ENCODE measurements around the gene SLC18B1. TPM values are rescaled to one million over a fixed set of nuclear protein-coding genes. Genes with fewer than 3 reads are reported as not detected.

Gene SLC18B1
- 7.7 and 11.2 TPM in 2 replicates for total RNA-seq

DNA sequence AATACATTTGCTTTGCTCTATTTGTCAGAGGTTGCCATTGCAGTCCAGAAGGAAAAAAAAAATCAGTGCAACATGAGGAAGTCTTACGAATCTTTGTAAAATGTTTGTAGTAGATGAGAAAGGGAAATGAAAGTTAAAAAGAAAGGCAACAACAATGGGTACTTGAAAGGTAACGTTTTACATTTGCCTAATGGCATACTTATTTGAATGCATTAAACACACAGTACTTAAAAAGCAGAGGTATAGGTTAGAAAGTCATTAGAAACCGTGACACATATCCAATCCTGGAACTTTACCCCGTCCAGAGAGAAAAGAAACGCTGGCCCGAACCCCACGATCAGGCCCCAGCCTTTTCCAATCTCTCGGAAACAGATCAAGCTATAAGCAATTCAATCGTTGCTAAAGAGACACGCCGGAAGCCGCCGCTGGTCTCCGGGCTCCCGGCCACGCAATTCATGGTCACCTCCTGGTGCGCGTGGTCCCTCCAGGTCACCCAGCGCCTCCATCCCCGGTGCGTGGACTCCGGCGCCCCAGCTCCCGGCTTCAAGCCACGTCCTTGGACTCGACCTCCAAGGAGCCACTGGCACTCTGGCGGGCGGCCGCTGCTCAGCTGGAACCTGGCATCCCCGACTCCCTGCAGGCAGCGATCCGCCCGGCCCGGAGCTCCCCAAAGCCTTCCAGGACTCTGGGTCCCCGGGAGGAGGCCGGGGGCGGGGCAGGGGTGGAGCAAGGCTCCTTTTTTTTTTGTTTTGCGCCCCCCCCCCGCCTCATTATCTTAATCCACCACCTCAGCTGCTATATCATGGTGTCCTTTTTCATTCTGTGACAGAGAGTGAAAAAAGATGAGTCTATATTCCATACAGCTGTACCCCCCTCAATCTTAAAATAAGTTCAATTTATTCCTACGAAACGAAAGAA, at the start of gene SLC18B1:
SLC18B1 (minus strand) TSS at position 687 of the 918 bp plus-strand sequence; CDS start at position 506, 181 bp downstream.
- peak; percentile 41 for DNase-seq

DNA sequence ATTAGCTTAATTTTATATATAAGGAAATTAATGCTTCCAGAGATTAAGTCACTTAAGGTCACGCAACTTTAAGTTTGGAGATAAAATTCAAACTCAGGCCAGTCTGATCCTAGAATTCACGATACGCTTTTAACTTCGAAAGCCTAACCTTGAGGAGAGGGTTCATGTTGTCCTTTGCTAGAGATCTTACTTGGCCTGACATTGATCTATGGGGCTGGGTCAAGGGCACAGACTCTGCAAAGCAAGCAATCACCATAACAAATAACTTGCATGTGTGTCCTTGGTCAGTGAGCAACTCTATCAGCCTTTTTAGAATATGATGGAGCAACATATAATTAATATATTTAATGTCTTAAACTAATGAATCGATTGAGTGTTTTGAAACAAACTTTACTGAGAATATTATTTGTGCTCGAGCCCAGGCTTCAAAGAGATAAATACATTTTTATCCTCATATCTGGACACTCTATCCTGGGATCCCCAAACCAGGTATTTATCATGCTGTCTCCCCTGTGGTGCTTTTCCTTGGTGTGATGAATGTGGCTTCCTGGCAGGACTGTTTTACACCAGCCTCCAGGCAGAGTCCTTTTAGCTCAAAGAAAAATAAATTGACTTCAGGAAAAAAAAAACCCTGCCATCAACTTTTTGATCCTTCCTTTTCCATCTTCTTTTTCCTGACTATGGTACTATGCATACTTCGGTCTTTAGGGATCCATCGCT, 45.0 kb upstream of the SLC18B1 start:
- no peak for DNase-seq

DNA sequence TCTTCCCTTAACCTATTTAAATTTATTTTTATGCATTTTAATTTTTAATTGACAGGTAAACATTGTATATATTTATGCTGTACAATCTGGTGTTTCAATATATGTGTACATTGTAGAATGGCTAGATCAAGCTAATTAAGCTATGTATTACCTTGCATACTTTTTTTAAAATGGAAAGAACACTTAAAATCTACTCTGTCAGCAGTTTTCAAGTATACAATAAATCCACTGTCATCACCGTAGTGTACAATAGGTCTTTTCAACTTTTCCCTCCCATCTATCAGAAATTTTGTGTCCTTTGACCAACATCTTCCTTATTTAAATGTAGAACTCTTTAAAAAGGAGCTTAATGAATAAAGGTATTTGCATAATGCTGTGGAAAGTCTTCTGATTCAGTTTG, 43.5 kb upstream of the SLC18B1 start:
- DNase-seq = no peak

DNA sequence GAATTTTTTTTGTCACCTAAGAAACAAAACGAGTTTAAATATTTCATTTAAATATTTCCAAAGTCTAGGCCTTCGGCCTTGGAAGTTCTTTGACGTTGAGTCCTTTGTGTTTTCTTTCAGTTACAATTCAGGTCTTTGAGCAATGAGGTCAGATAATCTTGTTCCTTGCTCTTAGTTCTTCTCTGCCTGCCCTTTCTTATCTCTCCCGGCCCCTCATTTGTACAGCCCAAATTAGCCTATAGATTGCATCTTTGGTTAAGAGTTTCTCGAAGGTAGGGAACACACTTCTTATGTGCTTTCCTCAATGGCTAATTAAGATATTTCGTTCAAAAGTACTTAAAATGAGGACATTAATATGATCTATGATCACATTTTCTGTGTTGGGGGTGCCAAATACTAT, 34.5 kb upstream of the SLC18B1 start:
- no peak for DNase-seq

DNA sequence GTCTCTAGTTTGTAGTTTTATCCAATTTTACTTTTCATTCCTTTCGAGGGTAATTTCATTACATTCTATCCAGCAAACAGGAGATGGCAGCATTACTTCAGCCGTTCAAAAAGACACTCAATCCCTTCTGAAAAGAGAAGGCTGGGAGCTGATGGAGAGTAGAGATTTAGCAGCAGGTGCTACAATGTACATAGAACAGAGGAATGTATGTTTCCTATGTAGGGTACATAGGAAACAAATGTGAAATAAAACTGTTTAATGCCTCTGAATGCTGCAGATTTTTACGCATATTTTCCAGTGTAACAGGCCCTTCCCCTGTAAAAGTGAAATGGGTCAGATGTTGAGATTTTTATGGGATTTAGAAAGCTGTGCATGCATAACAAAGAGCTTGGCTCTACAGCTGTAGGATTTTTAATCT, 31.9 kb upstream of the SLC18B1 start:
- DNase-seq = peak; percentile 38

DNA sequence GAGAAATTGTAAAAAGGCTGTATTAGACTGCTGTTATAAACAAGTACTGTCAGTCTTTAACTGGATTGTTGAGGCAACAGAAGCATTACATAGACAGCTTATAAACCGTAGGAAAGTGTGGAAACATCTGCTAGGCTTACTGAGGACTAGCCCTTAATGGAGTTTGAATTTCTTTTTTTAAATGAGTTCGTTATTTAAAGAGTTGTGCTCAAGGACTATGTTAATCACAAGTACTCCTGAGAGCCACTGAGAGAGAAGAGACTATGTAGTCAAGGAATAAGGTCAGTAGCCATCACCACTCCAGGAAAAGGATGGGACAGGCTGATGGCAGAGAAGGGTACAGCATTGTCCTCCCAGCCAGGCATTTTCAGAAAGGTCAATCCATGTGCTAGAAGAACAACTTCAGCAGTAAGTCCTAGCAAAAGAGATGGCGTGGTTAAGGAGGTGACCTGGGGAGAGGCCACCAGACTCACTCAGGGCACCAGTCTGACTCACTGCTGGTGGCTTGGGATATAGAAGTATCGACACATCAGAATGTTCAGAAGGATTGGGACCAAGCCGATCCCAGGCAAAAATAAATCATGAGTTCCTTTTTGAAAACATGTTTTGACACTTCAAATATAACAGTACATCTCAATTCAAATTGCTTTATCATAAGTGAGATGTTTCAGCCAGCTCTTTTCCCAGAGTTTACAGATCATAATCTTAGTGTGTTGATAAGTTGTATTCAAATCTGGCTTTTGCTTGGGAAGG, 22.4 kb upstream of the SLC18B1 start:
- DNase-seq = no peak

DNA sequence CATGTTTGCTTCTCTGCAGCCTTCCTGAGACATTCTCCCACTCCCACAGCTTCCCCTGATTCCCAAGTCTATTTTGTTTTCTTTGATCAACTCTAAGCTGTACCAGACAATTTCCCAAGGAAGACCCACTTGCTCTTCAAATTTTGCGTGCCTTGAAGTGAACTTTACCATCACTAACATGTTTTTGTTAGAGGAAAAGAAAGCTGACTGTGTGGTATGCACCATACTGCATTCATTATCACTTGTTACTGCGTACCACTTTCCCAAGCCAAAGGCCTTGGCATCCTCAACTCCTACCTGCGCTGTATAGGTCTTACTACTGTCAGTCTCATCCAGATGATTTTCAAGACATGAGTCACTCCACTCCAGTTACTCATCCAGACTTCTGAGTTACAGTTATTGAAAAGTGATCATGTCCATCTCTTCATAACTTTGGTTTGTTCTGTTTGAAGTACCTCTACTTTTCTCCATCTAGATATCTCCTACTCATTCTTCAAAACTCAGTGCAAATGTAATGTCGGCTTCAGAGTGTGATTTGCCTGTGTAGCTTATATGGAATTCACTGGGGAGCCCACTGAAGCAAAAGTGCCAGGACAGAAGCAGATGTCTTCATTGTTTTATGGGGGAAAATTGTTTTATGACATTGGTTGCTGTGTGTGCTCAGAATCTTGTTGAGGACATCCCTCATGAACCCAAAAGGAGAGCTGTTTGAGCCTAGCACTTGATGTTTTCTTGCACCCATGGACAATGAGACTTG, 21.1 kb upstream of the SLC18B1 start:
- DNase-seq = no peak

DNA sequence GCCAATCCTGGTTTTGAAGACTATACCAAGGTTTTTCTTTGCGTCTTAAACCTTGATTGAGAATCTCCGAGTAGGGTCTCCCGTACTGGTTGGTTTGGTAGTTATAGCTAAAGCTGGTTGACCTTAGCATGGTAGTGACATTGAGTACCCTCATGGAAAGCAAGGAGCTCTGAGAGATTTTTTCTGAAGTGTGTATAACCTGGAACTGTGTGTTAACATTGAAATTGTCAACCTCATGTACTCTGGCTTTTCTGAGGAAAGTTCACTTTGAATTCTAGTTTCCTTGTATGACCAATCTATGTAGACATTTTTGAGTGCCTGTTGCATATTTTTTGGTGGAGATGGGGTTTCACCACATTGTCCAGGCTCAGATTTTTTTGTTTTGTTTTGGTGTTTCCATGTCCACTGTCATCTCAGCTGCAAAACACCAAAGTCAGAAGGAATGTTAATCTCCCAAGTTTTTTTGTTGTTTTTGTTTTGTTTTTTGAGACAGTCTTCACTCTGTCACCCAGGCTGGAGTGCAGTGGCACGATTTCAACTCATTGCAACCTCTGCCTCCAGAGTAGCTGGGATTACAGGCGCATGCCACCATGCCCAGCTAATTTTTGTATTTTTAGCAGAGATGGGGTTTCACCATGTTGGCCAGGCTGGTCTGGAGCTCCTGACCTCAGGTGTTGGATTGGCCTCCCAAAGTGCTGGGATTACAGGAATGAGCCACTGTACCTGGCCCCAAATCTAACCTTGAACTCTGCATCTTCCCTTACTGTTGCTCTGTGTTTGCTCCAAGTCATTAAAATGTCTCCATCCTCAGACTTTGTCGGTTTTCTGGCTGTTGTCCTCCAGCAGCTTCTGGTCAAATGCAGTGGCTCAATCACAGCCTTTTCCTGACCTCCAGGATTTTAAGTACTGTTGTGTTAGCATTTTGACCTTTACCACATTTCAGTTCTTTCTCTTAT, 20.2 kb upstream of the SLC18B1 start:
- DNase-seq = no peak

DNA sequence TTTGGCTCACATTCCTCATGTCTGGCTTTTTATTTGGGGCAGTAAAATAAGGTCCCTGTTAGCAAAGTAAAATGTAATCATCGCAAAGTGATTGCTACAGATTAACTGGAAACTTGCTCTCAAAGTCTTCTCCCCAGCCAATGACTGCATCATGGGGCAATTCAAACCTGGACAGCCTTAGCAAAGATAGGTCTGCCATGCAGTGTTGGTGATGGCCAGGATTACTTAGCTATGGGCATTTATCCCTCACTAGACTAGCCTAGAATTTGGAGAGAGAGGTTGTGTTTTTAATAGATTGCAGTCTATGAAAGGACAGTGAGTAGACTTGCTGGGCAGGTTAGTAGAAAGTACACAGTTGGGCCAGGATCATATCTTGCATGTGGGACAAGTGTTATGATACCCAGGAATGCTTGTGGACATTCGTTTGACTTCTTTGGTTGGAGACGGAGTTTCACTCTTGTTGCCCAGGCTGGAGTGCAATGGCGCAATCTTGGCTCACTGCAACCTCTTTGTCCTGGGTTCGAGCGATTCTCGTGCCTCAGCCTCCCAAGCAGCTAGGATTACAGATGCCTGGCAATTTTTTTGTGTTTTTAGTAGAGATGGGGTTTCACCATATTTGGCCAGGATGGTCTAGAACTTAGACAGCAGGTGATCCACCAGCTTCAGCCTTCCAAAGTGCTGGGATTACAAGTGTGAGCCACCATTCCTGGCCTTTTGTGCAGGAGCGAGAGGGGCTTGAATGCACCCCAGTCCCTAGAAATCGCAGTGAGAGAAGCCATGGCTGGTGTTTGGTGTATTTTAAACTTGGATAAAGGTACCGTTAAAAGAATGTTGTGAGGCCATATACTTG, 19.3 kb upstream of the SLC18B1 start:
- DNase-seq = no peak

DNA sequence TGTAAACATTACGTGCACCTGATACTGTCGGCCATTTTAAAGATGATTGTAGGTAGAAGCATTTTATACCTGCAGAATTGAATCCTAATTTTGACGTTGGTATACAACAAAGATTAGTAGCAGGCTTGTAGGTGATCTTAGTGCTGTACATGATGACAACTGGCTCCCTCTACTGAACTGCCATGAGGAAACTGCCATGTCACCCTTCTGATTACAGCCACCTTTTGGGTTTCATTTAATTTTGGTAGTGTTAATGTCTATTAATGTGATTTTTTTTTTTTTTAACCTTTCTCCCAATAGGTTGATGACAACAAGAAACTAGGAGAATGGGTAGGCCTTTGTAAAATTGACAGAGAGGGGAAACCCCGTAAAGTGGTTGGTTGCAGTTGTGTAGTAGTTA, 18.2 kb upstream of the SLC18B1 start:
- no peak for DNase-seq

DNA sequence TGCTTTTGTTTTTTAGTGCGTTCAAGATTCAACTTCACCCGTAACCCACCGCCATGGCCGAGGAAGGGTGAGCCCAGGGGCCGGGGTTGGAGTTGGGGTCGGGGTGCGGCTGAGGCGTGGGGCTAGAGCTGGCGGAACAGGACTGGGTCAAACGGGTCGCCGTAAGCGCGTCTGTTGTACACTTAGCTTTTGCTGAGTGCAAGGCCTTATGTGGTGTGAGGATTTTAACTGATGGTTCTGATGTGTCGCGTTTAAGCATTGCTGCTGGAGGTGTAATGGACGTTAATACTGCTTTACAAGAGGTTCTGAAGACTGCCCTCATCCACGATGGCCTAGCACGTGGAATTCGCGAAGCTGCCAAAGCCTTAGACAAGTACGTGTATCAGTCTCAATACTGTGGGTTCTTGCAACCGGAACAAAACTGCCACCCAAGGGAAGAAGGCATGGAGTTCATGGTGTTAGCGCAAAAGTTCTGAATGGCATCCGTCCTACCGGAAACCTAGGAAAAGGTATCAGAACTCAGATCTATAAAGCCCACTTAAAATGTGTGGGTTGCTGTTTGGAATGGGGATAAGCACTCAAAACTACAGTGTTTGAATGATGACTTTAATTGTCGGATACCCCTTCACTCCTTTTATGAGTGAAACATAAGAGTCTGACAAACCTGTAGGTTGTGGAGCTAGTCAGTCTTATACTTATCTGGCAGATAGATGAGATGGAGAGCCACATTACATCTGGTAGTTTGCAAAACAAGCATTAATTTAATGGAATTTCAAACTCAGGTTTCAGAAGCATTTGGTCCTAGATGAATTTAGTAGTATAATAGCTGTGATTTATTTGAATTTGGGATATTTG, 16.5 kb upstream of the SLC18B1 start:
- DNase-seq = peak; percentile 23

DNA sequence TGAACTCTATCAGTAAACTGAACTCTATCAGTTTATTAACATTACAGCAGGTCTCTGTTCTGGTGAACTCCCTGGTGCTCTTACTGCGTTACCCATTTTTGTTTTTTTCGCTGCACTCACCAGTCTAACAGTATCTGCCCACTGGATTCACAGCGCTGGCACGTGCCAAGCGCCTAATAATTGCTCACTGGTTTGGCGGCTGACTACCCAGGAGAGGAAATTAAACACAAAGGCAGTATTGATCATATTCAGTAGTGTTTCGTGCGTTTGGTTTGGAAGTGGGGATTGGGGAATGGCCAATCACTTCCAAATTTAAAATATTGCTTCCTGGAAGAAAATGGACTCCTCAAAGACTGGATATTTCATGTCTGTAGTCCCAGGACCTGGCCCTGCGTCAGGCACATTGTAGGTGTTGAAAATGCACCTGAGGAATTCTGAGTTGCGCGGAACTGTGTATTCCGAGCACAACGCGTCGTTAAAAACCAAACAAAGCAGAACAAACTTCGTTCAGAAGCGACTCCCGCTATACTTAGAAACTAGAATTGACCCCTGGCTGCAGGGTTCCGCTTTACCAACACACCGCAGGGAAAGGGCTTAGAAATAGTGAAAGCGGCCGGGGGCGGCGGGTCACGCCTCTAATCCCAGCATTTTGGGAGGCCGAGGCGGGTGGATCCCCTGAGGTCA, 14.9 kb upstream of the SLC18B1 start:
- DNase-seq = peak; percentile 62

DNA sequence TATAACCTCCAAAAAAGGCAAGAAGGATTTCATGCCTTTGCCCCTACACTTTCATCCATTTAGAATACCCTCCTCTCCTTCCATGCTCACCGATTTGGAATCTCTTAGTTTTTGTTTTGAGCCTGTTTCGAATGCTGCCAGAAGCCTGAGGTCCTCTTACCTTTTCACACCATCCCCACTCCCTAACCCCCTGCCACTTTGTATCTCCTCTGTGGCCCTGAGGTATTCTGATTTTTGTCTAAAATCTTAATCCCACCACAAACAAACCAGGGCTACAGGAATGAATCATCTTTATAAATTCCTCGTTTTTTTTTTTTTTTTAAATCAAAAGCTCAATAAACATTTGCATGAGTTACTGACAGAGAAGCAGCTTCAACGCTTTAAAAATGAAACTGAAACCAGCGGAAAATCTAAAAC, 14.3 kb upstream of the SLC18B1 start:
- DNase-seq = no peak

DNA sequence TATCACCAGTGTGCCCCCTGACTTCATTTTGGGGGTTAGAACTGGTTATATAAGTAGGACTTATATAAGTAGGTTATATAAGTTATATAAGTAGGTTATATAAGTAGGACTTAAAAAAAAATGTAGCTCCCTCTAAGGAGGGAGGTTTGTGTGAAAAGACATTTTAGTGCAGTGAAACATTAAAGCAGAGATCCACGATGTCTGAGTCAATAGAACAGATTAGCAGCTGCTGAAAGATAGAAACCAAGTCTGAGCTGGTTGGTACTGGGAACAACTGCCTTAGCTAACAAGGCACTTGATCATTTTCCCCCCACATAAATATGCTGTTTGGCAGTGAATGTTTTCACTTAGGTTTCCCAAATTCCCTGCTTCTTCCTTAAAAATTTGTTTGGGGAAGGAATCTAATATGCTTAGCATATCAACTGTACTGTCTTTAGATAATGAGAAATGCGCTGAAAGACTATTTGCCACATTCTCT, 13.9 kb upstream of the SLC18B1 start:
- DNase-seq = peak; percentile 35

DNA sequence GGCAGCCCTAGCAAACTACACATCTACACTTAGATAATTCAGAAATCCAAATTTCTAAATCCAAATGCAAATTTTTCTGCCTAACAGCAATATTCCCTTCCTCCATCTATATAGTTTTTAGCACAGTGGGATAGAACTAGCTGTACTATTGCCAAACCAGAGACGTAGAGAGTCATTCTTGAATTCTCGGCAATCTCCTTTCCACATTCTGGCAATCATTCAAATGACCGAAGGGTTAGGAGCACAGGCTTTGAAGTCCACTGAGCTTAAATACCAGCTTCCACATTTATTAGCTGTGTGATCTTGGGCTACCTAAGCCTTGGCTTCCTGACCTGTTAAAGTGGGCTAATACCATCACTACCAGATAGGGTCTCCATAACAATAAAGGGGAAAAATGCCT, 12.8 kb upstream of the SLC18B1 start:
- no peak for DNase-seq

DNA sequence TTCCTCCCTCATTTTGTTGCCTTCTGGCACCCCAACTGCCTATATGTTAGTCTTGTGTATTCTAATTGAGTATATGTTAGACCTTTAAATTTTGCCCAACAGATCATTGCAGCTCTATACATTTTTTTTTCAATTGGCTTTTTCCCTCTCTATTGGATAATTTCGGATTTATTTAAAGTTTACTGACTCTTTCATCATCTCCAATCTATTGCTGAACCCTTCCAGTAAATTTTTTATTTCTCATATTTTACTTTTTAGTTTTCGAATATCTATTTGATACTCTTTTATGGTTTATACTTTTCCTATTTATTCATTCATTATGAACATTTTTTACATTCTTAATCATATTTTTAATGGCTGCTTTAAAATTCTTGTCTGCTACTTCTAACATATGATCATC, 7.1 kb upstream of the SLC18B1 start:
- no peak for DNase-seq

DNA sequence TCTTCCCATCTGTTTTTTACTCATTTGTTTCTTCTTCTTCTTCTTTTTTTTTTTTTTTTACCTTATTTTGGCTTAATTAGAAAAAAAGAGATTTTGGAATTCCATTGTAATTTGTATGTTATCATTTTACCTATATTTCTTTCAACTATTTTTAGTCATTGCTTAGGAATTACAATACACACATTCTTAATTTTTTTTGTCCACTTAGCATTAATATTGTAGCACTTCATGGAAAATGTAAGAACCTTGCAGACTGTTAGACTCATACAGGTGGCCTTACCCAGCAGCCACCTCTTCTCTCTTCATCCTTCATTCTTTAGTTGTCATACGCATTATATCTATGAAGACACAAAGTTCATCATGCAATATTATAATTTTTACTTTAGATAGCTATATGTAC, 5.8 kb upstream of the SLC18B1 start:
- no peak for DNase-seq

DNA sequence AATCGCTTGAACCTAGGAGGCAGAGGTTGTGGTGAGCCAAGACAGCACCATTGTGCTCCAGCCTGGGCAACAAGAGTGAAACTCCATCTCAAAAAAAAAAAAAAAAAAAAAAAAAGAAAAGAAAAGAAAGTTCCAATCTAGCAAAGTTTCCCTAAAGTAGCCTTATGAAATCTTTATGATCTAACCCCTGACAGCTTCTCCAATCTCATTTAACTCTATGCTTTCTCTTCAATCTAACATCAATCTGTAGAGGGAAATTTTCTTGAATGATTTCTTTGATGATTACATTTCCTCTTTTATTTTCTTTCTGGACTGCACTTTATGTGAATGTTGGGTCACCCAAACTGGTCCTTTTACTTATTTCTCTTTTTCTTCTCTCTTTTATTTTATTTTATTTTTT, 2.2 kb upstream of the SLC18B1 start:
- no peak for DNase-seq
